Measurements from ENCODE around the gene CIC.

DNA sequence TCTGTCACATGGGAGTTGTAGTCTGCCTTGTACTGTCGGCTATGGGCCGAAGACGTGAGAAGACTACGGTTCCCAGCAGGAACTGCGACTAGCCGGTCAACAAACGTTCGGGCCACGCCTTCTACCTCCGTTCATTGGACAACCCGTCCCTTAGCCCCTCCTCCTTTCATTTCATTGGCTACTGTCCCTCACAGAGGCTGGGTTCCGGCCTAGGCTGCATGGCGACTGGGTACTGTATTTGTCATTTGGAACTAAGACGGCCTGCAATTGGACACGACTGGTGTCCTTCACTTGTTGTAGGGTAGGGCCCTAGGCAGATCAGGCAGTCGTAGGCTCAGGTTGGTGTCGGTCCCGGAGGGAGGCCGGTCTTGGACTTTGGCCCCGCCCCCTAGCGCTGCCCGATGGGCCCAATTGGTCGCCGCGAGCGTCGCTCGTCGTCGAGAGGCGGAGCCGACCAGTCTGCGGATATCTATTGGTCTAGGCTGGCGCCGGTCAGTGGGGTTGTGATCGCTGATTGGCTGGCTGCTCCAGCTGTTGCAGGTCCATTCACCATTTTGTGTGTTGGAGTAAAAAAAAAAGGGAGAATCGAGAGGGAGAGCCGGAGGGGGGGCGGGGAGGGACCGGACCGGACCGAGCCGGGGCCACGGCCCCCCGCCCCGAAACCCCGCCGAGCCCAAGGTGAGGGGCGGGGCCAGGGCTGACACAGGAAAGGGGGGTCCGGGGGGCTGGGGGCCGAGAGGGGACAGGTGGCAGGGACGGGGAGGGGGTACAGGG lies at the start of gene CIC:
- TF ChIP-seq POLR2AphosphoS5 (IDR thresholded peaks at IDR 0.05; ENCODE audit: low read depth, low read length) (no peak), SIN3A (IDR thresholded peaks at IDR 0.05; ENCODE audit: borderline replicate concordance, insufficient read depth, low read length) (peak; percentile 78; the same call in 1 of the 2 replicates), TAF1 (IDR thresholded peaks at IDR 0.05; ENCODE audit: borderline replicate concordance, insufficient read depth, low read length) (no peak)
- TF ChIP-seq, protein P1, sequence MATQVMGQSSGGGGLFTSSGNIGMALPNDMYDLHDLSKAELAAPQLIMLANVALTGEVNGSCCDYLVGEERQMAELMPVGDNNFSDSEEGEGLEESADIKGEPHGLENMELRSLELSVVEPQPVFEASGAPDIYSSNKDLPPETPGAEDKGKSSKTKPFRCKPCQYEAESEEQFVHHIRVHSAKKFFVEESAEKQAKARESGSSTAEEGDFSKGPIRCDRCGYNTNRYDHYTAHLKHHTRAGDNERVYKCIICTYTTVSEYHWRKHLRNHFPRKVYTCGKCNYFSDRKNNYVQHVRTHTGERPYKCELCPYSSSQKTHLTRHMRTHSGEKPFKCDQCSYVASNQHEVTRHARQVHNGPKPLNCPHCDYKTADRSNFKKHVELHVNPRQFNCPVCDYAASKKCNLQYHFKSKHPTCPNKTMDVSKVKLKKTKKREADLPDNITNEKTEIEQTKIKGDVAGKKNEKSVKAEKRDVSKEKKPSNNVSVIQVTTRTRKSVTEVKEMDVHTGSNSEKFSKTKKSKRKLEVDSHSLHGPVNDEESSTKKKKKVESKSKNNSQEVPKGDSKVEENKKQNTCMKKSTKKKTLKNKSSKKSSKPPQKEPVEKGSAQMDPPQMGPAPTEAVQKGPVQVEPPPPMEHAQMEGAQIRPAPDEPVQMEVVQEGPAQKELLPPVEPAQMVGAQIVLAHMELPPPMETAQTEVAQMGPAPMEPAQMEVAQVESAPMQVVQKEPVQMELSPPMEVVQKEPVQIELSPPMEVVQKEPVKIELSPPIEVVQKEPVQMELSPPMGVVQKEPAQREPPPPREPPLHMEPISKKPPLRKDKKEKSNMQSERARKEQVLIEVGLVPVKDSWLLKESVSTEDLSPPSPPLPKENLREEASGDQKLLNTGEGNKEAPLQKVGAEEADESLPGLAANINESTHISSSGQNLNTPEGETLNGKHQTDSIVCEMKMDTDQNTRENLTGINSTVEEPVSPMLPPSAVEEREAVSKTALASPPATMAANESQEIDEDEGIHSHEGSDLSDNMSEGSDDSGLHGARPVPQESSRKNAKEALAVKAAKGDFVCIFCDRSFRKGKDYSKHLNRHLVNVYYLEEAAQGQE (IDR thresholded peaks at IDR 0.05; ENCODE audit: insufficient read depth in 1 of 2, low read depth in 2 of 2, low read length in 2 of 2), result no peak
